ENCODE measurements around the gene SHROOM3.

SHROOM3 gene

DNA sequence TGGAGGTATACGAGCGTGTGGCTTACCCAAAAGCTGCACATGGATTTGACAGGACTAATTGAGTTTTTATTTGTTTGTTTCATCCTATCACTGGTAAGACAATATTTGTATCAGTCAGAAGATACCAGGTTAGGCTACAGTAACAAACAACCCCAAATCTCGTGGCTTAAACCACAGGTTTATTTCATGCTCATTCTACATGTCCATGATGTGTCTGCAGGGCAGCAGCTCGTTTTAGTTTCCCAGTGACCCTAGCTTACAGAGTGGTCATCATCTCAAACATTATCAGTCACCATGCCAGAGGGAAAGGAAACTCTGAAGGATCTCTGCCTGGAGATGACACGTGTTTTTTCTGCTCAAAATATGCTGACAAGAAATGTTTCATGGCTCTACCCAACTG is 108.3 kb downstream of the SHROOM3 start:
- no peak for DNase-seq (ENCODE audit: low spot score)

DNA sequence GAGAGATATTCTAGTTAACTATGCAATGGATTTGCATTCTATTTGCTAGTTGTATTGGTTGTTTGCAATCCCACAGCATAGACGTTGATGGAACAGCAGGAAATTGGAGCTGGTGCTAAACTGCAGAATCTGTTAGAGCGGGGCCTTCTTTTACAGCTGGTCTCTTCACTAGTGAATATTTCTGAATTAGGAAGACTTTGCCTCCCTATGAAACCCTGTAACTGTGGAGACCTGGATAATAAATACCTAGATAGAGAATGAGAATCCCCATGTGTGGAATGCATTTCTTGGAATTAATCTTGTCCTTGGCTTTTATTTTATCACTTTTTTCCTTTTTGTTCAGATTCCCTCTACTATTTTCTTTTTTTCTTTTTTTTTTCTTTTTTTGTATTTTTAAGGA is 109.7 kb downstream of the SHROOM3 start:
- no peak for DNase-seq (ENCODE audit: low spot score)

DNA sequence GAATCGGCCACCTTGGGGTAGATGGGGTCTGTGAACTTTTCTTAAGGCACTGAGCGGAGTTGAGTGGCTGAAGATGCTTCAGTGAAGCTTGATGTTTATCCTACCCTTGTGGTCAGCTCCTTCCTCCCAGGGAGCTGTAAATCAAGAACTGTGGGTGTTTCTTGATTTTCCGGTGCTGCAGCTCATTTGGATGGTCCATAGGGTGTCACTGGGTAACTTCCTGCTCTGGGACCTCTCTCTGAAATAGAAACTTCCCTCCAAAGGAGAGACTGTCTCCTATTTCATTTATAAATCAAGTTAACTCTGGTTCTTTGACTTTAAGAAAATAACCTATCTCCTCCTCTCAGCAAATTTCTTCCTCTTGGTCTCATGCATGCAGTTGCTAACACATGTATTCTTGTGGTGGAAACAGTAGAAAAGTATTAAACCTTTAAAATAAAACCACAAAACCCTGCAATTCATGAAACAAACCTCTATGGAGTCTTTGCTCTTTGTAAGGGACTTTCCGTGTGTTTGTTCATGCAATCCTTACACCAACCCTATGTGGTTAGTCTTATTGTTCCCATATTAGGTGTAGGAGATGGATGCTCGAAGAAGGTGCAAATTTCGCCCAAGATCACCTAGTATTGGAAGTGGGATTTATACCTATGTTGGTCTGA is 110.3 kb downstream of the SHROOM3 start:
- no peak for DNase-seq (ENCODE audit: low spot score)

DNA sequence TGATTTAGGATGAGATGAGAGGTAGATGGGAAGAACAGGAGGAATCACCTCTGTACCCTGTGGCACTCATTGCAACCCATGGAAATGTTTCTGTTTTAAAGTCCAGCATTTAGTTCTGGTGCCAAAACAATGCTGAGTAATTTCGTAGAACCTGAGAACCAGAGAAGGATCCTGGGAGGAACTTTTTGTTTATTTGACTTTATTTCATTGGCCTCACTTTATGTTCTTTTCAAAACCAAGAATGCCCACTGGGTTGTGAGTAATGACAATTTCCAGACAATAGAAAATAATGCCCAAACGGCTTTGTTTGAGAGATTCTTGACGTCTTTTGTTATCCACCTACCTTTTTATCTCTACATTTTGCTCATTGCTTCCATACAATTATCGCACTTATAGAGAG is 111.3 kb downstream of the SHROOM3 start:
- DNase-seq (ENCODE audit: low spot score) = no peak

DNA sequence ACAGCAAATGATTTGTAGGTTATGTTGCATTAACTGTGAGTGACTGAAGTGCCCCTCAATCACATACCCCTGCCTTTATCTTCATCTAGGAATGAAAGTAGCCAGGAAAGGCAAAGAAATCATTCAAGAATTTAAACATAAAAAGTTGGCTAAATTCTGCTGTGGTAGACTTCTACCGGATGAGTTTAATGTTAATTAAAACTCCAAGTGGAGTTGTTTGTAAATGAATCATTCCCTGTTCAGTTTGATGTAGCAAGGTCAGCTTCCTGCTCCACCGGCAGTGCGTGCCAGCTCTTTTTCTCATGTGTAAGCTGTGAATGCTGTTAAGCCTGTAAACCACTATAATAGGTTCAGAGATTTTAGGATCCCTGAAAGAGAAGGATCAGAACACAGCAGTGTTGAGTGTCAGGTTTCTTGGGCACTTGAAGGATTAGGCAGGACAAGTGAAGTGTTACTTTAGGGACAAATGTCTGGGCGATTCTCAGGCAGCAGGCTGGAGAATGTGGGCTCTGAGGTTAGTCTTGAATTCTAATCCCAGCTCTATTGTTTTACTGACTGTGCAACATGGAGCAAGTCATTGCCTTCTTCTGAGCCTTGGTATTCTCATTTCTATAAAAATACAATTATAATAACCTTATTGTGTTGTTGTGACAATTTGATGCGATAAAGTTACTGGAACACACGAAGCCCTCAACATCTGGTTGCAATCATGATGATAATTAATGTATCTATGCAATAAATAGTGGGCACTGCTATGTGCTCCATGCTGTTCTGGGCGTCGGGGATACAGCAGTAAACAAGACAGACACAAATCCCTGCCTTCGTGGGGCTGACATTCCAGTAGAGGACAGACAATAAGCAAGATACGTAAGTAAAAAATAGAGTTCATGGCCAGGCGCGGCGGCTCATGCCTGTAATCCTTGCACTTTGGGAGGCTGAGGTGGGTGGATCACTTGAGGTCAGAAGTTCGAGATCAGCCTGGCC is 112.0 kb downstream of the SHROOM3 start:
- DNase-seq (ENCODE audit: low spot score) = peak; percentile 80

DNA sequence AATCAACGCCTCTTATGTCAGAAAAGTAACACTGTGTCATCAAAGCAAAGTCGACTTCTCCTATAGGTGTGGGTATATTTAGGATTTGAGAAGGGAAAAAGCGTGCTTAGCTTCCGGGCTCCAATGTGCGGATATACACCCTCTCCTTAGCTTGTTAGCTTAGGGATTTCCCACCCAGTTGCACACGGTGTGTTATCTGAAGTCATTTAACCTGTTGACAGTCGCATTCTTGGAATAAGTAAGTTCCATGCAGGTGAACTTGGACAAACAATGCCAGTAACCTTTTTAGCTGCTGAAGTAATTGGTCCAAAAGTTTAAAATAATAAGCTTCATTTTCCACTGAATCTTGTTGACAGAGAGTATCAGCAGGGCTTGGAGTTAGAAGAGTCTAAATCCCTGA is 113.7 kb downstream of the SHROOM3 start:
- no peak for DNase-seq (ENCODE audit: low spot score)

DNA sequence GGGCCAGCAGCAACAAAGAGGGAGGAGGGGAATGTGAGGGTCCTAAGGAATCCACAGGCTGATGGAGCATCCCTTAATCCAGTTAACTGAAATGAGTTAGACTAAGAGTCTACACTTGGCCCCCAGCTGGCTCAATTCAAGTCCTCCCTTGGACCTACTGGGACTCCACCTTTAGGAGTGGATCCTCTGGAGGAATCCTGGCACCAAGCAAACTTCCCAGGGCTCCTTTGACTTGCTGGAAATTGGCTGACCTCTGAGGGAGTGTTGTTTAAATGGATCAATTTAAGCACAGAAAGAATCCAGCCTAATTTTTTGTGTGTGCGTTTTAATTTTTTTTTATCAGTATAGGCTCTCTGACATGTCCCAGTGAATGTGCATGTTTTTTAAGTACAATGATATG is 114.7 kb downstream of the SHROOM3 start:
- DNase-seq (ENCODE audit: low spot score) = no peak

DNA sequence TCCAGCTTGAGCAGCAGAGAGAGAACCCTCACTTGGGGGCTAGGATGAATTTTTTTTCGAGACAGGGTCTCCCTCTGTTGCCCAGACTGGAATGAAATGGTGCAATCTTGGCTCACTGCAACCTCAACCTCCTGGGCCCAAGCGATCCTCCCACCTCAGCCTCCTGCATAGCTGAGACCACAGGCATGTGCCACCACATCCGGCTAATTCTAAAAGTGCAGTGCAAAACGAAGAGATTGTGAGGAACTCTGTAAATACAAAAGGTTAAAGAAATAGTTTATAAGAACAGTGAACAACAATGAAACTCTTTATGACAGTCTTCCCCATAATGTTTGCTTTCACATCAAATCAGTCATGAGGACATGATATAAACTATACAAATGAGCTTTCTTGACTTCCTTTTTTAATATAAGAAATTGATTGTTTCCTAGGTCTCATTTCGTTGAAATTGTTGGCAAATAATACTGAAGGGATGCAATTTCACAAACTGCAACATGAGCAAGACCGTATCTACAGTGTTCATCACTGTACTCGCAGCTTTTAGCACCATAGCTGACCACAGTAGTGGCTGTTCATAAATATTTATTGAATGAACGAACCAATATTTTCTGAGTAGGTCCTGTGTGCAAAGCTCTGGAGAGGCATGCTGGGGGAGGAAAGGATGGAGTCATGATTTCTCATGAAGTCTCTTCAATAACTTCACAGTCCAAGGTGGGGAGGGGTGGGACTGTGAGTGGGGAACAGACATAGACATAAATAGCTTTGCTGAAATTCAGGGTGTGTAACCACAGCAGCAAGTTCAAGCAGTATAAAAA is 116.1 kb downstream of the SHROOM3 start:
- DNase-seq (ENCODE audit: low spot score) = no peak

DNA sequence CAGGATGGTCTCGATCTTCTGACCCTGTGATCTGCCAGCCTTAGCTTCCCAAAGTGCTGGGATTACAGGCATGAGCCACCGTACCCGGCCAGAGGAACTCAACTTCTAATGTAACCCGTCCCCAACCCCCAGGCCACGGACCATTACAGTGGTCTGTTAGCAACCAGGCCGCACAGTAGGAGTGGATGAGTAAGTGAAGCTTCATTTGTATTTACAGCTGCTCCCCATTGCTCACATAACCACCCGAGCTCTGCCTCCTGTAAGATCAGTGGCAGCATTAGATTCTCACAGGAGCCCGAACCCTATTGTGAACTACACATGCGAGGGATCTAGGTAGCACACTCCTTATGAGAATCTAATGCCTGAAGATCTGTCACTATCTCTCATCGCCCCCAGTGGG is 119.6 kb downstream of the SHROOM3 start:
- DNase-seq (ENCODE audit: low spot score) = no peak

DNA sequence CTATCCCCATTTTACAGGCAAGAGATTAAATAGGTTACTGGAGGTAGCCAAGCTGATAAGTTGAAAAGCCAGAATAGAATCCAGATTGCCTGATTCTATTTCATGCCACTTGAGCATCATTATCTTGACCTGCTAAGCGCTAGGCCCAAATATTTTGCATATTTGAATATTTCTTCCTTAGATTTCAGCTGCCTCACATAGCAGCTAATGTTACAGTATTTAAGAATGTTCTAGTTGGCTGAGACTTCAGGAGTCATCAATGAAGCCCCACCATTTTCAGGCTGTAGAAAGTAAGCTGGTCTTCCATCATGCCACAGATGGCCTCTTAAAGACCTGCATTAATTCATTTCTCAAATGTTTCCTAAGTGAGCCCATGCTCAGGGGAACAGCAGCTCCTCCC is 121.4 kb downstream of the SHROOM3 start:
- DNase-seq (ENCODE audit: low spot score) = no peak

DNA sequence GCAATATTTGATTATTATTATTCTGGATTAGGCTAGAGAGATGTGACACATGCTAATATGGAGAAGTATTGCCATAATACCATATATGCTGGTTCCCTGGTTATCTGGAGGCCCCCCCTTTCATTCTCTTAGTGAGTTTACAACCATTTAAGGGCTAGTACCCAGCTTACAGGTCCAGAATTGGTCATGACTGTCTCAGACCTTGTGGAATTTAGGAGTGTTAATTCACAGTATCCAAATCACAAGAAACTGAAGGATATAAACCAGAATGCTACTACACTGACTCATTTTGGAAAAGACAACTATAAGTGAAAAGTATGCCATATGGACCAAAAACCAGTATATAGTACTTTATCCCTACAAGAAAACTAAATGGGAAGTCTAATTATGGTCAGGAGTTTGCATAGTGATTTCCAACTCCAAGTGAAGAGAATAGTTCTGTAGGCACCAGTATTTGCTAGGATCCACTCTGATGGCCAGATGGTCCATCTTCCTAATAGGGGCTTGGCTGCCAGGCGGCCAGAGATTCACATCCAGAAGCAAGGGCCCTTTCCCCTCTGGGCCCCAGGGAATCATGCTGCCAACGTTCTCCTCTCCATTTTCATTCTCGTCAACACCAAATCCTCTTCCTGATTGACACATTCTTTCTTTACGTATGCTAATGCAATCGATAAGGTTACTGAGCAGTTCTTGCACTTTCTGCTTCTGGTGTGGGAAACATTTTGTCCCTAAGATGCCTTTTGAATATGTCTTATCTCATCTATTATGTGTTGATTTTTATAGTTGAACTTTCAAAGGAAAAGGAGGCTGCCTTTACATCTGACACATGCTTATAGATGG is 123.6 kb downstream of the SHROOM3 start:
- DNase-seq (ENCODE audit: low spot score) = no peak

DNA sequence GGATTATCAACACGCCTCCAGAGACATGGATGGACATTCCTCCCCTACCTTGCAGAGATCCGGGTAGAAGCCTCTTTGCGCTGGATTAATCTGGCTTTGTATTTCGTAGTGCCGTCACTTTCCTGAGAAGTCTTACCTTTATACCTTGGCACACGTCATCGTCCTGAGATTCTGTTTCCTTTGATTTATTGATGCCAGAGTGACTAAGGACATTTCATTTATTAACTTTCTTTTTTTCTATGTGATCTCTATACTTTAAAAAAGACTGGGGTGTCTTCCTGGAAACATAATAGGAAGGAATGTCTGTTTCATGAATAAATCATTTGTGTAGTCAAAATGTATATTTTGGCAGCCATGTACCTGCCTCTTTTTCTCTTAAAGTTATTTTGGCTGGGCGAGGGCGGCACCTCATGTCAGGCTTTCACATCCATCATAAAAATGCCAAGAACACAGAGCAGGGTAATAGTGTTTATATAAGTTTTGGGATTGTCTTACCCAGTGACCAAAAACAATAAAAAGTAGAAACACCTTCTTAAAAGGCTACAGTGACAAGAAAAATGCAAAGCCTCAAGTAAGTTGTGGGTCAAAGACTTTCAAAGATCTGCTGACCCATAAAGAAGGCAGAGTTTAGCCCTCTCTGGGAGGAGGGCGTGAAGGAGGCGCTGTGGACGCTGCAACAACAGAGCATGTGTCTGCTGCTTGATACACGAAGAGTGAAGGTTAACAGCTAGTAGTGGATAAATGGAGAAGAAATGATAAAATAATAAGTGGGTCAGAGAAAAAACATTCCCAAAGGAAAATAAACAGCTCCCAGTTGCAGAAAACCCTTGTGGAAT is 124.4 kb downstream of the SHROOM3 start:
- no peak for DNase-seq (ENCODE audit: low spot score)

DNA sequence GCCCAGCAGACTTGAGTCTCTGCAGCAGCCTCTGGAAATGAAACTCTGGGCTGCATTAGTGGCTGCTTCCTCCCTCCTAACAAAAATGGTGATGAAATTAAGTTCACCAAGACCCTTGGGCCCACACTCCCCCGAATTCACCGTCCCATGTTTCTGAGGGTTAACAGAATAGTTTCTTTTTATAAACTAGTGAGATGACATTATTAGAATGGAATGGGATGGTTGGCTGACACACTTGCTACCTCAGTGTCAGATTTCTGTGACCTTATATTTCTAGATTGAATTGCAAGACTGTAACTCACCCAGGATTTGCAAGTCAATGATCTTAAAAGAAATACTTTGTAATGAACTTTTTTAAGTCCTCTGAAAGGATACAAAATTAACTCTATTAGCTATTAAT is 127.1 kb downstream of the SHROOM3 start:
- DNase-seq (ENCODE audit: low spot score) = no peak

DNA sequence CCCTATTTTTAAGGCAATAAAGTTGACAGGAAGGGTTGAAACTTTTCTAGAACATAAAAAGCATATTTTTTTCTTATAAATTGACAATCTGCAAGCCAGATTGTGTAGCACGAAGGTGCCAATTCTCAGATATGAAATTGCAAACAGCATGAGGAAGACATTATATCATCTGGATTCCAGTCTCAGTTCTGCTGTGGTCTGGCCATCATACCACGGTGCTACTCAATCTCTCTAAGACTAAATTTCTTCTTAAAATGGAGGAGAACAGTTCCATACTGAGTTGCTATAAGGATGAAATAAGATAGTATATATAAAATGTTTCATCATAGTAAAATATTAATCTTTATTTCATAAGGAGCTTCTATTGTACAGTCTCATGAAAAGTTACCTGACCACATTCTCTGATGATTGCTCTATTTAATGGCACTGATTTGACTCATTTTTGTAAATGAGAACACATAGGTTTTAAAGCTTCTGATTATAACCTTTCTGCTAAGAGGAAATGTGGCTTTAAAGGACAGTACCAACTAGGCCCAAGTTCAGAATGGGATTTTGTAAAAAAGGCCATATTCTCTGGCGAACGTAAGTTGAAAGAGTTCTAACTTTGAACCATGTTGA is 127.9 kb downstream of the SHROOM3 start:
- no peak for DNase-seq (ENCODE audit: low spot score)

DNA sequence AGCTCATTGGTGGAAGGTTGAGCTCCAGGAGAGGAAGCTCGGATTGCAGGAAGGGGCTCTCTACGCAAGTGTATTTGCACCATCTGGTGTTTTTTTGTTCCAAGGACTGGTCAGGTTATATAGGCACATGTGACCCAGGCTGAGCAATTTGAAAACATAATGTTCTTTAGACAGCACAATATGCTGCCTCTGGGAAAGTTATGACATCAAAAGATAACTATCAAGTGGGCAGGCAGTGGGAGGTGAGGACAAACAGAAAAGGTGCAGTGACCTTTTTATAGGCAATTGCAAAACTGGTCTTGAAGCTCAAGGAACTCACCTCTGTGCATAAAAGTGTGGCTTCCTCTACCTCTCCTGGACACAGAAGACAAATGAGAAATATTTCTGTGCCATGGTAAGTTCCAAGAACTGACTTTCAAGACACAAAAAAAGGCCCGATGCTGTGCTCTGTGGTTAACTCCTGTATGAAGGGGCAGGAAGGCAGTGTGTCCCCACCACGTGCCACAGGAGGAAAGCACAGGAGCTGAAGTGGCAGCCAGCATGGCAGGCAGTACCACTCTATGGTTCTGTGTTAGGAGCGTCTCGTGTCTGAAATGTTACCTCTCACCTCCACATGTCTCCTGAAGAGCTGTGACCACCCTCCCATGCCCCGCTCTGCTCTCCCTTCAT is 128.6 kb downstream of the SHROOM3 start:
- DNase-seq (ENCODE audit: low spot score) = no peak

DNA sequence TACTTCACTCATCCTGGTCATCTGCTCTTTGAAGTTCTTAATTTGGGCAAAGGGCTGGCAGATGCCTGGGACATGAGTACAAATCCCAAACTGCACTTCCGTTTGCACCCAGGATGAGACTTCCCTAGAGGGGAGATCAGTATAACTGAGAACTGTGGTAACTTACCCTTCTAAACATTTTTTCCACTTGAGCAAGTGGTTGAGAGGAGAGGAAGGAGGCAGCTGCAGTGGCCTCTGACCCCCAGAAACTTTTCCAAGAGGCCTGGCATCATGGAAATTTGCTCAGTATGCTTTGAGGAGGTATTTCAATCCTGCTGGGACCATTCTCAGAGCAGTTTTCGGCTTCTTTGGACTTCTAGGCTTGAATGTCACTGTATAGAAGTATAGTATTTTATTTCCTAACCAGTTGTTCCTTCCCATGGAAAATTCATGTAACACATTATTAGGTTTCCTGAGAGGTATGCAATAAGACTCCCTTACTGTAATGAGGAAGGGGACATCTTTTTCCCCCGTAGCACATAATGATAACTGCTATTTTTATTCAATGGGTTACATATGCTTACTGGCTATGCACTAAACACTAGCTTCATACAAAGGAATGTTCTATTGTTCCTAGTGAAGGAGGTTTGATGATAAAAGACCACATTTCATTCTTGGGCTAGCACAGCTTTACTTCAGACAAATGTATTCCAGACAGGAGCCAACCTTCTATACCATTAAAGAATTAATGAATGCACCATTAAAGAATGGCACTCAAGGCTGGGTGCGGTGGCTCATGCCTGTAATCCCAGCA is 129.3 kb downstream of the SHROOM3 start:
- no peak for DNase-seq (ENCODE audit: low spot score)

DNA sequence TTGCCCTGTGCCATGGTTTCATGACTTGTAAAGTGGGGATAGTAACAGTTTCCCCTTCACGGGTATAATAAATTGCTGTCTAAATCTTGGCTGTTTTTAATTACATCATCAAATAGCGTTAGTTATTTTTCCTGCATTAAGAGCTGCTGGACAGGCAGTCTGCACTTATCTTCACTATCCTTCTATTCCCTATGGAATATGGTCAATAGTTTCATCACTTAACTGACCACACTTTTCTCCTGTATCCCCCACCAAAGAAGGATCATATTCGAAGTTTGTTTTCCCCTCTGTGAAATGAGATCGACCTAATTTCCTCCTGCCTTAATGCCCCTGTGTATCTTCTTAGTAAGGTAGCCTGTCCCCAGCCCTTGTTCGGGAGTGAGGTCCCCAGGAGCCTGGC is 133.2 kb downstream of the SHROOM3 start:
- DNase-seq (ENCODE audit: low spot score) = no peak

DNA sequence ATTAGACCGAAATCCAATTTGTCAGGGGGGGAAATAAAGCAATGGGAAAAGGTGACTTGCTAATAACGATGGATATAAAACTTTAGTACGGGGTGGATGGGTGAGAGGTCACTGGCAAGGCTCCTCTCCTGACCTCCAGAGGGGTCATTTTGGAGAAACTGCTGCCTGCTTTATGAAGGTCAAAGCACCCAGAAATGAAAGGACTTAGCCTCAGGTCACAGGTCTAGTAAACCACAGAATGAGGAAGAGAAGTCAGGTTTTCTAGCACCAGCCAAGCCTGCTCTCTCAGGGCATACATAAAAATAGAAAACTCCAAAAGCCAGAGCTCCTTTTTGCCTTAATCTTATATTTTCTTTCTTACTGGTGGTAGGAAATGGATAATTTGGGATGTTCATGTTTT is 134.2 kb downstream of the SHROOM3 start:
- DNase-seq (ENCODE audit: low spot score) = no peak

DNA sequence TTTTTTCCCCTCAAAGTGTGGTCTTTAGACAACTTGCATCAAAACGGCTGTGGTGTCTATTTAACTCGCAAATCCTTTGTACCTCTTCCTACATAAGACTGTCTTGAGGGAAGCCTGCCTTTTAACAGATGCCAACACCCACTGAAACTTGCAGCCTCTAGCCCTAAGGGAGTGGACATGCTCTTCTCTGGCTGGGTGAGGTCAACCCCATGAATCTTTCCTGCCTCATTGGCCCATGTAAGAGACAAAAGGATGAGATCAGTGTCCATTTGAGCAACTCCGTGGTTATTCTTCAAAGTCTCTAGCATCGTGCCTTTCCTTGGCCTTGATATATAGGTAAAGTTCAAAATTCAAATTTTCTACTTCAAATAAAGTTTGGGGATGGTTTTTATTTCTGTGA is 134.7 kb downstream of the SHROOM3 start:
- no peak for DNase-seq (ENCODE audit: low spot score)
